Measurements from ENCODE around the gene TBX19.

Gene TBX19

GRCh38 chr1:168301664-168302320 lies 21.1 kb downstream of the TBX19 start:
- no peak overlapping the region for H3K9ac ChIP-seq (ENCODE audit: low read depth, low read length)
- H3K9me3 ChIP-seq (ENCODE audit: control insufficient read depth, insufficient read depth, low read length), result no peaks in the 10 kb centered on the region
- peaks cover under 1% of the 10 kb centered on the region for H3K4me1 ChIP-seq (ENCODE audit: control insufficient read depth, insufficient read depth, low read length)
- no peaks in the 10 kb centered on the region for H3K36me3 ChIP-seq (ENCODE audit: control insufficient read depth, insufficient read depth, low read length)
- H3K27me3 ChIP-seq (ENCODE audit: control insufficient read depth, insufficient read depth, low read length), result no peaks in the 10 kb centered on the region
- H3K4me3 ChIP-seq (ENCODE audit: low read depth, low read length), result no peak overlapping the region

GRCh38 chr1:168303716-168304540 lies 23.3 kb downstream of the TBX19 start:
- no peak overlapping the region for H3K9ac ChIP-seq (ENCODE audit: low read depth, low read length)
- H3K27me3 ChIP-seq (ENCODE audit: control insufficient read depth, insufficient read depth, low read length), result no peaks in the 10 kb centered on the region
- no peaks in the 10 kb centered on the region for H3K9me3 ChIP-seq (ENCODE audit: control insufficient read depth, insufficient read depth, low read length)
- no peak overlapping the region for H3K4me3 ChIP-seq (ENCODE audit: low read depth, low read length)
- peaks cover 3% of the 10 kb centered on the region for H3K4me1 ChIP-seq (ENCODE audit: control insufficient read depth, insufficient read depth, low read length)
- H3K36me3 ChIP-seq (ENCODE audit: control insufficient read depth, insufficient read depth, low read length), result no peaks in the 10 kb centered on the region

GRCh38 chr1:168304865-168305264 lies 24.2 kb downstream of the TBX19 start:
- H3K36me3 ChIP-seq (ENCODE audit: control insufficient read depth, insufficient read depth, low read length), result no peaks in the 10 kb centered on the region
- H3K9ac ChIP-seq (ENCODE audit: low read depth, low read length), result no peak overlapping the region
- no peak overlapping the region for H3K4me3 ChIP-seq (ENCODE audit: low read depth, low read length)
- no peaks in the 10 kb centered on the region for H3K9me3 ChIP-seq (ENCODE audit: control insufficient read depth, insufficient read depth, low read length)
- H3K27me3 ChIP-seq (ENCODE audit: control insufficient read depth, insufficient read depth, low read length), result no peaks in the 10 kb centered on the region
- peaks cover 3% of the 10 kb centered on the region for H3K4me1 ChIP-seq (ENCODE audit: control insufficient read depth, insufficient read depth, low read length)

GRCh38 chr1:168312718-168313604 lies 32.3 kb downstream of the TBX19 start:
- no peaks in the 10 kb centered on the region for H3K27me3 ChIP-seq (ENCODE audit: control insufficient read depth, insufficient read depth, low read length)
- no peaks in the 10 kb centered on the region for H3K36me3 ChIP-seq (ENCODE audit: control insufficient read depth, insufficient read depth, low read length)
- H3K9me3 ChIP-seq (ENCODE audit: control insufficient read depth, insufficient read depth, low read length), result no peaks in the 10 kb centered on the region
- no peak overlapping the region for H3K9ac ChIP-seq (ENCODE audit: low read depth, low read length)
- H3K4me3 ChIP-seq (ENCODE audit: low read depth, low read length), result no peak overlapping the region
- no peaks in the 10 kb centered on the region for H3K4me1 ChIP-seq (ENCODE audit: control insufficient read depth, insufficient read depth, low read length)

GRCh38 chr1:168316142-168316541 lies 35.5 kb downstream of the TBX19 start:
- no peaks in the 10 kb centered on the region for H3K27me3 ChIP-seq (ENCODE audit: control insufficient read depth, insufficient read depth, low read length)
- no peaks in the 10 kb centered on the region for H3K9me3 ChIP-seq (ENCODE audit: control insufficient read depth, insufficient read depth, low read length)
- H3K9ac ChIP-seq (ENCODE audit: low read depth, low read length), result no peak overlapping the region
- H3K4me3 ChIP-seq (ENCODE audit: low read depth, low read length), result no peak overlapping the region
- no peaks in the 10 kb centered on the region for H3K4me1 ChIP-seq (ENCODE audit: control insufficient read depth, insufficient read depth, low read length)
- no peaks in the 10 kb centered on the region for H3K36me3 ChIP-seq (ENCODE audit: control insufficient read depth, insufficient read depth, low read length)

- Histone ChIP-seq H3K9me3 (ENCODE audit: control insufficient read depth, insufficient read depth, low read length) (no peaks in the 10 kb centered on the region), H3K27me3 (ENCODE audit: control insufficient read depth, insufficient read depth, low read length) (no peaks in the 10 kb centered on the region), H3K36me3 (ENCODE audit: control insufficient read depth, insufficient read depth, low read length) (no peaks in the 10 kb centered on the region), H3K4me3 (ENCODE audit: low read depth, low read length) (no peak overlapping the region), H3K4me1 (ENCODE audit: control insufficient read depth, insufficient read depth, low read length) (no peaks in the 10 kb centered on the region), H3K9ac (ENCODE audit: low read depth, low read length) (no peak overlapping the region)
These were observed 36.6 kb downstream of the TBX19 start for GRCh38 chr1:168317309-168317708.

- Histone ChIP-seq H3K27me3 (ENCODE audit: control insufficient read depth, insufficient read depth, low read length) (no peaks in the 10 kb centered on the region), H3K4me1 (ENCODE audit: control insufficient read depth, insufficient read depth, low read length) (no peaks in the 10 kb centered on the region), H3K9ac (ENCODE audit: low read depth, low read length) (no peak overlapping the region)
These were observed 39.0 kb downstream of the TBX19 start for GRCh38 chr1:168319691-168320090.

GRCh38 chr1:168320149-168320548 lies 39.5 kb downstream of the TBX19 start:
- Histone ChIP-seq H3K4me3 (ENCODE audit: low read depth, low read length) (no peak overlapping the region), H3K4me1 (ENCODE audit: control insufficient read depth, insufficient read depth, low read length) (no peaks in the 10 kb centered on the region), H3K9me3 (ENCODE audit: control insufficient read depth, insufficient read depth, low read length) (no peaks in the 10 kb centered on the region), H3K27me3 (ENCODE audit: control insufficient read depth, insufficient read depth, low read length) (no peaks in the 10 kb centered on the region), H3K9ac (ENCODE audit: low read depth, low read length) (no peak overlapping the region), H3K36me3 (ENCODE audit: control insufficient read depth, insufficient read depth, low read length) (no peaks in the 10 kb centered on the region)

More at GRCh38 chr1:168319691-168320090, 39.0 kb downstream of the TBX19 start:
- no peaks in the 10 kb centered on the region for H3K36me3 ChIP-seq (ENCODE audit: control insufficient read depth, insufficient read depth, low read length)
- no peaks in the 10 kb centered on the region for H3K9me3 ChIP-seq (ENCODE audit: control insufficient read depth, insufficient read depth, low read length)
- no peak overlapping the region for H3K4me3 ChIP-seq (ENCODE audit: low read depth, low read length)

GRCh38 chr1:168320800-168321450 lies 40.2 kb downstream of the TBX19 start:
- Histone ChIP-seq H3K4me3 (ENCODE audit: low read depth, low read length) (no peak overlapping the region), H3K36me3 (ENCODE audit: control insufficient read depth, insufficient read depth, low read length) (no peaks in the 10 kb centered on the region), H3K4me1 (ENCODE audit: control insufficient read depth, insufficient read depth, low read length) (no peaks in the 10 kb centered on the region), H3K27me3 (ENCODE audit: control insufficient read depth, insufficient read depth, low read length) (no peaks in the 10 kb centered on the region), H3K9me3 (ENCODE audit: control insufficient read depth, insufficient read depth, low read length) (no peaks in the 10 kb centered on the region), H3K9ac (ENCODE audit: low read depth, low read length) (no peak overlapping the region)

GRCh38 chr1:168321945-168322344 lies 41.3 kb downstream of the TBX19 start:
- H3K27me3 ChIP-seq (ENCODE audit: control insufficient read depth, insufficient read depth, low read length), result no peaks in the 10 kb centered on the region
- no peak overlapping the region for H3K9ac ChIP-seq (ENCODE audit: low read depth, low read length)
- H3K4me3 ChIP-seq (ENCODE audit: low read depth, low read length), result no peak overlapping the region
- no peaks in the 10 kb centered on the region for H3K9me3 ChIP-seq (ENCODE audit: control insufficient read depth, insufficient read depth, low read length)
- no peaks in the 10 kb centered on the region for H3K4me1 ChIP-seq (ENCODE audit: control insufficient read depth, insufficient read depth, low read length)
- H3K36me3 ChIP-seq (ENCODE audit: control insufficient read depth, insufficient read depth, low read length), result no peaks in the 10 kb centered on the region

GRCh38 chr1:168324745-168325425 lies 44.2 kb downstream of the TBX19 start:
- H3K27me3 ChIP-seq (ENCODE audit: control insufficient read depth, insufficient read depth, low read length), result no peaks in the 10 kb centered on the region
- no peak overlapping the region for H3K4me3 ChIP-seq (ENCODE audit: low read depth, low read length)
- no peaks in the 10 kb centered on the region for H3K9me3 ChIP-seq (ENCODE audit: control insufficient read depth, insufficient read depth, low read length)
- H3K4me1 ChIP-seq (ENCODE audit: control insufficient read depth, insufficient read depth, low read length), result no peaks in the 10 kb centered on the region
- no peak overlapping the region for H3K9ac ChIP-seq (ENCODE audit: low read depth, low read length)
- H3K36me3 ChIP-seq (ENCODE audit: control insufficient read depth, insufficient read depth, low read length), result no peaks in the 10 kb centered on the region

Data from iPS-15b (cell line).